Right lobe of liver (tissue), 4 donors: ENCODE data around the gene PLRG1.

Source experiments
- POLR2A ChIP-seq: fragments of 450-650 bp; IDR thresholded peaks from one replicate; pipeline ENCODE4 v1.6.1; 2017; ENCODE audit warnings: antibody characterized with exemption, mild to moderate bottlenecking
- TF ChIP-seq, protein P1 (sequence below), 4 donors: fragments of 200-600 bp in 3 of 4; fragments of 450-650 bp in 1 of 4; IDR thresholded peaks; one replicate each; pipeline versions ENCODE4 v1.5.1 to v1.8.0; 2016 to 2022; ENCODE audit warnings: antibody characterized with exemption in 4 of 4, mild to moderate bottlenecking in 2 of 4
- donor health status: DM: no; HTN: no; CAD: no.
- donor health status: DM: no; HTN: no; CAD: no.
- donor health status: DM: no; HTN: yes; CAD: no.

DNA sequence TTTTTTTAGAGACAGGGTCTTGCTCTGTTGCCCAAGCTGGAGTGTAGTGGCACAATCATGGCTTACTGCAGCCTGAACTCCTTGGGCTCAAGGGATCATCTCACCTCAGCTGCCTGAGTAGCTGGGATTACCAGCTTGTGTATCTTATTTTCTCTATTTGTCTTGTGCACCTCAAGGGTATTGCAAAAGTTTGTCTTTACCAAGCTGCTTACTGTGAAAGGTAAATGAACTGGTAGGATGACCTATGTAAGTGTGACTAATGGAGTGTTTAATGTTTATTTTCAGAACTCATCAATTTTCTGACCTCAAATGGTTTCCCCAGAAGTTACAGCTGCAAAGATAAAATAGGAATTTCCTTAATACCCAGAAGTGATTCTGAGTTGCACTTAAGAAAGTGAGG lies 45.6 kb upstream of the PLRG1 start:
- TF ChIP-seq, protein P1, sequence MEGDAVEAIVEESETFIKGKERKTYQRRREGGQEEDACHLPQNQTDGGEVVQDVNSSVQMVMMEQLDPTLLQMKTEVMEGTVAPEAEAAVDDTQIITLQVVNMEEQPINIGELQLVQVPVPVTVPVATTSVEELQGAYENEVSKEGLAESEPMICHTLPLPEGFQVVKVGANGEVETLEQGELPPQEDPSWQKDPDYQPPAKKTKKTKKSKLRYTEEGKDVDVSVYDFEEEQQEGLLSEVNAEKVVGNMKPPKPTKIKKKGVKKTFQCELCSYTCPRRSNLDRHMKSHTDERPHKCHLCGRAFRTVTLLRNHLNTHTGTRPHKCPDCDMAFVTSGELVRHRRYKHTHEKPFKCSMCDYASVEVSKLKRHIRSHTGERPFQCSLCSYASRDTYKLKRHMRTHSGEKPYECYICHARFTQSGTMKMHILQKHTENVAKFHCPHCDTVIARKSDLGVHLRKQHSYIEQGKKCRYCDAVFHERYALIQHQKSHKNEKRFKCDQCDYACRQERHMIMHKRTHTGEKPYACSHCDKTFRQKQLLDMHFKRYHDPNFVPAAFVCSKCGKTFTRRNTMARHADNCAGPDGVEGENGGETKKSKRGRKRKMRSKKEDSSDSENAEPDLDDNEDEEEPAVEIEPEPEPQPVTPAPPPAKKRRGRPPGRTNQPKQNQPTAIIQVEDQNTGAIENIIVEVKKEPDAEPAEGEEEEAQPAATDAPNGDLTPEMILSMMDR (IDR thresholded peaks at IDR 0.05): no peak
- no peak for TF ChIP-seq POLR2A
